ENCODE data around the gene ERCC4.
"Not testable (repeated sequence)": the region's sequence is repeated elsewhere in the genome, so short reads cannot be mapped to it uniquely, and the experiment has no call there.

Gene ERCC4

DNA sequence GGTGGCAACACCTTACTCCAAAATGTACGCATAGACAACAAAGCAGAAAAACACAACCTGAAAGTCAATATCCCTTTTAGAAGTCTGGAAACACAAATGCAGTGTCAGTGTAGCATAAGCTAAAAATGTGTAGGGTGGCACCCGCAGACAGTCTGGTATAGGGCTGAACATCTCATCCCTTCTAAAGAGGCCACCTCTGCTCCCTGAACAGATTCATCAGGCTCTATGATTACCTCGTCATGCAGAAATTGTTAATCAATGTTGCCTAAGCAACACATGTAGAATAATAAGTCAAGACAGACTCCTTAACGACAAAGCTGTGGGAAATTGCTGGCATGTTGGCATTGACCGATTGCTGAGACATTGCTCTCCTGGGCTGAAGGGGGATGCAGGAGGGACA lies 33.3 kb upstream of the ERCC4 start:
- DNase-seq (ENCODE audit: low read depth), result no peak
- no peak for TF ChIP-seq CTCF (IDR thresholded peaks at IDR 0.05; ENCODE audit: insufficient read depth, low read depth, low read length, missing control alignments)
- no peak overlapping the region for H3K4me3 ChIP-seq (ENCODE audit: low read length)

GRCh38 chr16:13889323-13889722 lies 30.6 kb upstream of the ERCC4 start:
- not testable (repeated sequence) for DNase-seq (ENCODE audit: low read depth); H3K4me3 ChIP-seq (ENCODE audit: low read length)

DNA sequence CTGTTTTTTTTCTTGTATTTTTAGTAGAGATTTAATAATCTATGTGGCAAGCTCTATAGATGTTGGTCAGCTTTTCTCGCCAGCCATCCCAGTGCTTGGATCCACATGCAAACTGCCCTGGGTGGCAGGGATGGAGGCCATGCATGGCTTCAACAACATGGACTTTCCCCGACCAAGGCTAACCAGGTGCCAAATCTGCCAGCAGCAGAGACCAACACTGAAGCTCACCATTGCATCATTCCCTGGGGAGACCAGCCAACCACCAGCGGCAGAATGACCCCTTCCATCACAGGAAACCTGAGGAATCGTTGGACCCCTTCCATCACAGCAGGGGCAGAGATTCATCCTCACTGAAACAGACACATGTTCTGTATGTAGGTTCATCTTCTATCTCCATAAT lies 27.7 kb upstream of the ERCC4 start:
- TF ChIP-seq CTCF (IDR thresholded peaks at IDR 0.05; ENCODE audit: insufficient read depth, low read depth, low read length, missing control alignments), result no peak
- DNase-seq (ENCODE audit: low read depth), result no peak

DNA sequence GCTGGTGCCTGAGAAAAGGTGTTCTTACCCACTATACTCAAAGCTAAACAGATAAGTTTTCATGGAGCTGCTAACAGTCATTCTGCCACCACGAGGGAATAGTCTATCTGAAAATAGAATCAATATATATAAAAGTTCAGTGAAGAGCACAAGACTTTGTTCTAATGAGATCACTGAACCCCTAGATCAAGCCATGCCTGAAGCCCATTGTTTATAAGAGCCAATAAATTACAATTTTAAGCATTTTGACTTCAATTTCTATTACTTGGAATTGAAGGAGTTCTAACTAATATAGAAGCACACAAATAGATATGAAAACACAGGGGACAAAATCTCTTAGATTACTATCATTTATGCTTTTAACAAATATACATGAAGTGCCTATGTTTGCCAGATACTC lies 24.4 kb upstream of the ERCC4 start:
- no peak overlapping the region for H3K4me3 ChIP-seq (ENCODE audit: low read length)
- no peak for DNase-seq (ENCODE audit: low read depth)
- TF ChIP-seq CTCF (IDR thresholded peaks at IDR 0.05; ENCODE audit: insufficient read depth, low read depth, low read length, missing control alignments), result no peak

More for the DNA sequence above, 27.7 kb upstream of the ERCC4 start:
- H3K4me3 ChIP-seq (ENCODE audit: low read length), result no peak overlapping the region

DNA sequence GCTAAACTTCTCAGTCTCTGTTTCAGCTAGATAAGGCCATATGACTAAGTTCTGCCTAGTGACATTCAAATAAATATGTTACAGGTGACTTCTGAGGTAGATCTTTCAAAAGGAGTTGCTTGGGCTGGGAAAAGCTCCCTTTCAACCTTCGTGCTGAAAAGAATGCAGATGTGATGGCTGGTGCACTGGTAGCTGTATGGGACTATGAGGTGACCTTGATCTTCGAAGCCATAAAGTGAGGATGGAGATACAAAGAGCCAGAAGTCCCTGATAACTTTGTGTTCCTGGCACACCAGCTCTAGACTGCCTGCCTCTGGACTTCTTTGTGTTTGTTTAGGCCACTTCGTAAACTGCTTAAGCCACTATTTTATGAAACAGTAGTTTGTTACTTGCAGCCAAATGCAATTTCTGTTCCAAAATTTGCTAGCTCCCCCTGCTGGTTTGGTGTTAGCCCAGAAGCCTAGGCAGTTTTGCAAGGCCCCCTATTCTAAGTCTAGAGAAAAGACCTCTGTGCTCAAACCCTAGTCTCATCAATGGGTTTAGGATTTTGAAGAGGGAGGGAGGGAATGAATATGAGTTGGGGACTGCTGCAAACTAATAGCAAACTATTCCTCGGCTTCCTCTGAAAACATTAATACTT lies 23.3 kb upstream of the ERCC4 start:
- TF ChIP-seq CTCF (IDR thresholded peaks at IDR 0.05; ENCODE audit: insufficient read depth, low read depth, low read length, missing control alignments), result peak; percentile 9
- DNase-seq (ENCODE audit: low read depth), result no peak
- no peak overlapping the region for H3K4me3 ChIP-seq (ENCODE audit: low read length)

DNA sequence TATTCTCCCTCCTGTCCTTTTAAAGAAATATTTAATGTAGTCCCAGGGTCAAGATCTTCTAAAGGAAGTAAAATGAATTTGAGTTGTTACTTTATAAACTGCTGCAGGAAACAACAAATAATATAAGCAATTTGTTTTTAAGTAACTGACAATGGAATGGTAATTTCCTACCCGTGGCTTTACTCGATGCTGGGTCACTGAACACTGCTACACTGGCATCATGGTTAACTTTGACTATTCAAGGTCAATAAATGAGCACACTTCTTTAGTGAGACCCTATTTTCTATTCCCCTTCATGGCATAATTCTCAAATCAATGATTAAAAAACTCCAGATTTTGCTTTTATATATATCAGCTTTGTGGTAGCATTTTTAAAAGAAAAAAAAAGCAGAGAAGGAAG lies 22.1 kb upstream of the ERCC4 start:
- H3K4me3 ChIP-seq (ENCODE audit: low read length), result no peak overlapping the region
- no peak for DNase-seq (ENCODE audit: low read depth)
- TF ChIP-seq CTCF (IDR thresholded peaks at IDR 0.05; ENCODE audit: insufficient read depth, low read depth, low read length, missing control alignments), result no peak

- H3K4me3 ChIP-seq (ENCODE audit: low read length), result no peak overlapping the region
- TF ChIP-seq CTCF (IDR thresholded peaks at IDR 0.05; ENCODE audit: insufficient read depth, low read depth, low read length, missing control alignments), result no peak
- DNase-seq (ENCODE audit: low read depth), result no peak
These were observed 21.7 kb upstream of the ERCC4 start for GRCh38 chr16:13898233-13898632.
